H1 (cell line): ENCODE measurements around the gene ZNF154. TPM values are rescaled to one million over a fixed set of nuclear protein-coding genes. Genes with fewer than 3 reads are reported as not detected.

Experiments
- CTCF ChIA-PET: fragments of 300-600 bp; sonication (Branson Sonifier 250); formaldehyde crosslinking; loops from one replicate; lab custom pipeline; 2021; ENCODE audit not compliant: partially characterized antibody; lab: Charles Lee
- POLR2A ChIA-PET: fragments of 300-600 bp; sonication (Branson Sonifier 250); formaldehyde crosslinking; loops from one replicate; lab custom pipeline; 2021; ENCODE audit warnings: inconsistent platforms; ENCODE audit not compliant: partially characterized antibody; lab: Charles Lee
- DNase-seq, 2 experiments: peaks; one replicate each; pipeline versions ENCODE4 v3.0.0 to v3.0.0-alpha.2; 2010 to 2022; ENCODE audit warnings: low spot score in 2 of 2, low read depth in 1 of 2, mixed read lengths in 1 of 2
- FAIRE-seq: peaks from 2 replicates; lab custom pipeline; 2011; peaks lifted over from hg19 to GRCh38; lab: Jason Lieb, UNC
- H2AFZ ChIP-seq: 2 replicates; pipeline ENCODE4 v1.8.1; 2012; ENCODE audit warnings: low read length, inconsistent platforms
- H2AK5ac ChIP-seq: 2 replicates; pipeline ENCODE4 v1.6.1; 2013; ENCODE audit warnings: low read depth, low read length
- H2BK120ac ChIP-seq: replicated peaks from 2 replicates; pipeline ENCODE3; 2013; ENCODE audit warnings: low read depth, low read length, inconsistent platforms
- H2BK12ac ChIP-seq: 2 replicates; pipeline ENCODE4 v1.6.1; 2013; ENCODE audit warnings: low read depth, low read length
- H2BK15ac ChIP-seq: 2 replicates; pipeline ENCODE4 v1.6.1; 2013; ENCODE audit warnings: low read length
- H2BK20ac ChIP-seq: 2 replicates; pipeline ENCODE4 v1.6.1; 2013; ENCODE audit warnings: low read length
- H2BK5ac ChIP-seq: 2 replicates; pipeline ENCODE4 v1.6.1; 2013; ENCODE audit warnings: low read depth, low read length
- H3K14ac ChIP-seq: 2 replicates; pipeline ENCODE4 v1.6.1; 2013; ENCODE audit warnings: inconsistent platforms; ENCODE audit not compliant: insufficient read length
- H3K18ac ChIP-seq: 2 replicates; pipeline ENCODE4 v1.6.1; 2013; ENCODE audit warnings: low read length; ENCODE audit errors: extremely low read depth
- H3K23ac ChIP-seq: 2 replicates; pipeline ENCODE4 v1.6.1; 2013; ENCODE audit warnings: inconsistent platforms; ENCODE audit not compliant: insufficient read length
- H3K23me2 ChIP-seq: 2 replicates; pipeline ENCODE4 v1.6.1; 2013; ENCODE audit warnings: low read depth, low read length
- H3K27ac ChIP-seq: 2 replicates; pipeline ENCODE4 v1.6.1; 2011; ENCODE audit warnings: low read depth, low read length, inconsistent platforms
- H3K27me3 ChIP-seq, 4 experiments: replicated peaks in 1 of 4; 1 replicate in 1 of 4; 2 replicates in 3 of 4; pipeline versions ENCODE4 v1.6.1 to v1.8.1; 2011 to 2013; ENCODE audit warnings: low read length in 3 of 4, mild to moderate bottlenecking in 3 of 4, inconsistent platforms in 2 of 4, mixed read lengths in 2 of 4, moderate library complexity in 1 of 4; ENCODE audit not compliant: control insufficient read depth in 3 of 4, insufficient read depth in 3 of 4; ENCODE audit errors: extremely low read depth in 1 of 4
- H3K36me3 ChIP-seq, 4 experiments: 2 replicates each; pipeline versions ENCODE4 v1.6.1 to v1.8.1; 2011 to 2013; ENCODE audit warnings: mild to moderate bottlenecking in 4 of 4, low read length in 3 of 4, moderate library complexity in 2 of 4, control low read depth in 1 of 4, inconsistent platforms in 1 of 4; ENCODE audit not compliant: insufficient read depth in 4 of 4, control insufficient read depth in 2 of 4
- H3K4ac ChIP-seq: replicated peaks from 2 replicates; pipeline ENCODE3; 2013; ENCODE audit warnings: low read length, low read depth, mixed read lengths, inconsistent platforms; ENCODE audit not compliant: insufficient read length
- H3K4me1 ChIP-seq, 4 experiments: replicated peaks in 1 of 4; 1 replicate in 1 of 4; 2 replicates in 3 of 4; pipeline versions ENCODE4 v1.6.1 to v1.8.1; 2011 to 2013; ENCODE audit warnings: low read length in 3 of 4, inconsistent platforms in 2 of 4, mixed read lengths in 1 of 4; ENCODE audit not compliant: insufficient read depth in 4 of 4, control insufficient read depth in 3 of 4
- H3K4me2 ChIP-seq, 2 experiments: 2 replicates each; pipeline versions ENCODE4 v1.6.1 to v1.8.1; 2011 to 2013; ENCODE audit warnings: low read depth in 2 of 2, low read length in 2 of 2, control low read depth in 1 of 2, inconsistent platforms in 1 of 2, mild to moderate bottlenecking in 1 of 2; ENCODE audit not compliant: insufficient read depth in 1 of 2
- H3K4me3 ChIP-seq, 4 experiments: fragments of 200-600, 300-600 bp in 1 of 4; sonication (generic), shearing (Covaris generic), sonication (Bioruptor Twin) in 1 of 4; 2 replicates each; pipeline versions ENCODE4 v1.5.1 to v1.8.1; 2011 to 2016; ENCODE audit warnings: low read length in 4 of 4, low read depth in 3 of 4, control low read depth in 2 of 4, inconsistent platforms in 2 of 4, mild to moderate bottlenecking in 2 of 4, mixed read lengths in 1 of 4, moderate library complexity in 1 of 4; ENCODE audit not compliant: insufficient read depth in 2 of 4; ENCODE audit errors: extremely low read depth in 1 of 4
- H3K56ac ChIP-seq: replicated peaks from 2 replicates; pipeline ENCODE3; 2013; ENCODE audit warnings: low read depth, mild to moderate bottlenecking, mixed read lengths, low read length, inconsistent platforms; ENCODE audit not compliant: insufficient read length
- H3K79me1 ChIP-seq: 2 replicates; pipeline ENCODE4 v1.6.1; 2013; ENCODE audit warnings: low read depth, low read length, control low read depth
- H3K79me2 ChIP-seq, 2 experiments: 2 replicates each; pipeline versions ENCODE4 v1.6.1 to v1.8.1; 2012 to 2013; ENCODE audit warnings: low read length in 2 of 2, mild to moderate bottlenecking in 2 of 2, inconsistent platforms in 1 of 2; ENCODE audit not compliant: insufficient read depth in 2 of 2, control insufficient read depth in 1 of 2
- H3K9ac ChIP-seq, 4 experiments: replicated peaks in 1 of 4; 1 replicate in 1 of 4; 2 replicates in 3 of 4; pipeline versions ENCODE4 v1.6.1 to v1.8.1; 2011 to 2013; ENCODE audit warnings: low read depth in 3 of 4, low read length in 3 of 4, control low read depth in 2 of 4, mild to moderate bottlenecking in 2 of 4, moderate library complexity in 2 of 4, inconsistent platforms in 1 of 4; ENCODE audit errors: extremely low read depth in 1 of 4
- H3K9me3 ChIP-seq, 2 experiments: 2 replicates each; pipeline versions ENCODE4 v1.6.1 to v1.8.1; 2012 to 2013; ENCODE audit warnings: mild to moderate bottlenecking in 2 of 2, moderate library complexity in 2 of 2, control low read depth in 1 of 2, inconsistent platforms in 1 of 2, low read depth in 1 of 2, low read length in 1 of 2, mixed read lengths in 1 of 2; ENCODE audit not compliant: insufficient read depth in 2 of 2
- H4K20me1 ChIP-seq, 2 experiments: replicated peaks in 1 of 2; 2 replicates each; pipeline versions ENCODE3 to v1.8.1; 2011 to 2013; ENCODE audit warnings: inconsistent platforms in 2 of 2, low read length in 2 of 2, mild to moderate bottlenecking in 1 of 2; ENCODE audit not compliant: insufficient read depth in 2 of 2, control insufficient read depth in 1 of 2
- H4K5ac ChIP-seq: 2 replicates; pipeline ENCODE4 v1.6.1; 2013; ENCODE audit warnings: low read length, low read depth, mixed read lengths, inconsistent platforms; ENCODE audit not compliant: insufficient read length
- H4K8ac ChIP-seq: 2 replicates; pipeline ENCODE4 v1.8.0; 2013; ENCODE audit warnings: mild to moderate bottlenecking, moderate library complexity, low read length, inconsistent platforms; ENCODE audit not compliant: insufficient read depth; ENCODE audit errors: extremely low read depth
- H4K91ac ChIP-seq: replicated peaks from 2 replicates; pipeline ENCODE3; 2013; ENCODE audit warnings: low read length, mixed read lengths, inconsistent platforms; ENCODE audit not compliant: insufficient read length
- GTF2F1 ChIP-seq: IDR thresholded peaks from 2 replicates; pipeline ENCODE4 v1.6.1; 2012; ENCODE audit warnings: low read depth, low read length, improper control_type of control experiment, borderline replicate concordance
- RFX5 ChIP-seq: IDR thresholded peaks from 2 replicates; pipeline ENCODE4 v1.6.1; 2011; ENCODE audit warnings: low read depth, low read length, improper control_type of control experiment, borderline replicate concordance
- WGBS, 2 experiments: shearing (Covaris generic) in 1 of 2; methylation state at CpG; one replicate each; pipeline versions ENCODE4 v1.1.6 to v1.1.7; 2013 to 2015; ENCODE audit warnings: low lambda C conversion rate in 2 of 2, mixed read lengths in 2 of 2, inconsistent platforms in 1 of 2, low coverage in 1 of 2, missing lambda C conversion rate in 1 of 2; ENCODE audit not compliant: insufficient replicate concordance in 2 of 2, insufficient coverage in 1 of 2, insufficient read length in 1 of 2; ENCODE audit errors: extremely low coverage in 1 of 2, missing lambda C conversion rate in 1 of 2; 5-methylcytosine and 5-hydroxymethylcytosine counted together
- polyA plus RNA-seq, 7 experiments: library from polyadenylated mRNA; depleted of rRNA in 3 of 7; stranded (reverse) in 5 of 7; unstranded in 2 of 7; fragments of >200 nt in 5 of 7; fragments of 200-250 nt in 2 of 7; gene quantifications; 1 replicate in 5 of 7; 2 replicates in 1 of 7; 4 replicates in 1 of 7; pipeline versions ENCODE4 v1.2.1 to v1.2.3, GENCODE V29; 2011 to 2013; ENCODE audit warnings: missing spikeins in 2 of 7, mixed read lengths in 2 of 7
- total RNA-seq: library from RNA; stranded (reverse); fragmentation: NEBNext Ultra II Directional; extraction: Animal tissue kit (Norgen Biotek cat#: 25700); gene quantifications from 2 replicates; pipeline ENCODE4 v1.2.1, GENCODE V29; 2021

The ZNF154 gene
- total and polyA plus RNA-seq, 2 of the 8 experiments (the other 6 are each of a cell fraction or from before 2014, with no cell fraction given), result 5.3 to 11.6 TPM

DNA sequence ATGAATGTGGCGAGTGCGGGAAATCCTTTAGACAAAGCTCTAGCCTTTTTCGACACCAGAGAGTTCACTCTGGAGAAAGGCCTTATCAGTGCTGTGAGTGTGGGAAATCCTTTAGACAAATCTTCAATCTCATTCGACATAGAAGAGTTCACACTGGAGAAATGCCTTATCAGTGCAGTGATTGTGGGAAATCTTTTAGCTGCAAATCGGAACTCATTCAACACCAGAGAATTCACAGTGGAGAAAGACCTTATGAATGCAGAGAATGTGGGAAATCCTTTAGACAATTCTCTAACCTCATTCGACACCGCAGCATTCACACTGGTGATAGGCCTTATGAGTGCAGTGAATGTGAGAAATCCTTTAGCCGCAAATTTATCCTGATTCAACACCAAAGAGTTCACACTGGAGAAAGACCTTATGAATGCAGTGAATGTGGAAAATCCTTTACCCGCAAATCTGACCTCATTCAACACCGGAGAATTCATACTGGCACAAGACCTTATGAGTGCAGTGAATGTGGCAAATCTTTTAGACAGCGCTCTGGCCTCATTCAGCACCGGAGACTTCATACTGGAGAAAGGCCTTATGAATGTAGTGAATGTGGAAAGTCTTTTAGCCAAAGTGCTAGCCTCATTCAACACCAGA lies 21.5 kb downstream of the ZNF154 start:
- H3K27me3 ChIP-seq, result no peaks in the 10 kb centered on the region
- peak overlapping the region in 1 of 4 experiments; percentile 15; a peak in 1 of 8 replicates for H3K4me3 ChIP-seq
- H3K9me3 ChIP-seq, result peaks cover 57 to 63% of the 10 kb centered on the region in 2 experiments
- H3K9ac ChIP-seq, result no peak overlapping the region
- H3K36me3 ChIP-seq, result peaks cover 28 to 77% (median 63%) of the 10 kb centered on the region in 4 experiments
- H2BK20ac ChIP-seq, result no peak overlapping the region
- peaks cover 0 to 2% (median 0%) of the 10 kb centered on the region in 4 experiments; a peak in 1 of 7 replicates for H3K4me1 ChIP-seq
- H3K18ac ChIP-seq, result no peak overlapping the region
- H2BK120ac ChIP-seq, result no peak overlapping the region
- no peaks in the 10 kb centered on the region; the same call in 1 of the 2 replicates for H3K23me2 ChIP-seq
- no peak overlapping the region for H3K27ac ChIP-seq
- FAIRE-seq (no peak), DNase-seq (no peak)
- no peak overlapping the region for H4K91ac ChIP-seq
- CTCF ChIA-PET, result interaction anchor here (0.6 to 1.2 kb wide), 2 partner anchors 11 to 60 kb away, joined by 3 read pairs; no protein-coding TSS in a partner anchor
- H3K23ac ChIP-seq, result no peak overlapping the region
- H3K4me2 ChIP-seq, result no peak overlapping the region
- POLR2A ChIA-PET, result interaction anchor here (1.0 to 1.2 kb wide), 2 partner anchors 9 to 22 kb away, joined by 3 to 4 read pairs; partner anchors contain the start of gene ZNF154
- H2BK15ac ChIP-seq, result no peak overlapping the region
- H3K14ac ChIP-seq, result no peak overlapping the region
- no peak overlapping the region for H4K8ac ChIP-seq
- H3K79me2 ChIP-seq, result peaks cover 56 to 97% of the 10 kb centered on the region in 2 experiments
- H2AFZ ChIP-seq, result no peak overlapping the region
- no peak overlapping the region for H2BK12ac ChIP-seq
- H4K20me1 ChIP-seq, result peaks cover 0 to 1% of the 10 kb centered on the region in 2 experiments
- H4K5ac ChIP-seq, result no peak overlapping the region
- WGBS, 2 experiments, result 90% methylated on average over 12 of the region's 12 CpGs; no CpG with 5 or more reads in 1 of the 2 experiments
- H3K56ac ChIP-seq, result no peak overlapping the region
- H3K79me1 ChIP-seq, result peaks cover 24% of the 10 kb centered on the region
- no peak overlapping the region for H2BK5ac ChIP-seq
- no peak overlapping the region for H3K4ac ChIP-seq
- TF ChIP-seq GTF2F1, result peak; percentile 50; the same call in 1 of the 2 replicates
- TF ChIP-seq RFX5, result no peak
- H2AK5ac ChIP-seq, result no peak overlapping the region
